ENCODE data around the gene DNAJB4. TPM values are rescaled to one million over a fixed set of nuclear protein-coding genes. Genes with fewer than 3 reads are reported as not detected.

DNAJB4 gene
- total RNA-seq, 1 experiment from 2014 or later, result 28.5 TPM

GRCh38 chr1:78043436-78043835 is 38.7 kb downstream of the DNAJB4 start:
- Mint-ChIP-seq H3K27ac (ENCODE audit: low read depth, unreplicated experiment) (no peak overlapping the region), H3K9me3 (ENCODE audit: unreplicated experiment) (no peaks in the 10 kb centered on the region), H3K36me3 (ENCODE audit: insufficient read depth, unreplicated experiment) (peaks cover 4% of the 10 kb centered on the region), H3K27me3 (ENCODE audit: insufficient read depth, unreplicated experiment) (no peaks in the 10 kb centered on the region), H3K4me1 (ENCODE audit: insufficient read depth, unreplicated experiment) (peaks cover 11% of the 10 kb centered on the region), H3K4me3 (ENCODE audit: unreplicated experiment) (no peak overlapping the region)
- ChIA-PET POLR2A (interaction anchor here (0.6 to 1.2 kb wide), 4 partner anchors 10 to 52 kb away, joined by 3 to 4 read pairs (median 3); partner anchors contain the start of gene DNAJB4), CTCF (interaction anchor here (0.6 kb wide), 1 partner anchor 760 kb away, joined by 5 read pairs; no protein-coding TSS in a partner anchor)
- no peak for DNase-seq (ENCODE audit: unreplicated experiment)
- intact Hi-C loops (cut with micrococcal nuclease), result no loop called here
- TF ChIP-seq CTCF (IDR thresholded peaks at IDR 0.05; ENCODE audit: unreplicated experiment), result no peak
- BruUV-seq (replicated peaks), result no TSS peak

- H3K4me3 Mint-ChIP-seq (ENCODE audit: unreplicated experiment), result no peak overlapping the region
- no peak for TF ChIP-seq CTCF (IDR thresholded peaks at IDR 0.05; ENCODE audit: unreplicated experiment)
- H3K4me1 Mint-ChIP-seq (ENCODE audit: insufficient read depth, unreplicated experiment), result peaks cover 8% of the 10 kb centered on the region
- ChIA-PET CTCF (interaction anchor here (1.3 kb wide), 1 partner anchor 12 kb away, joined by 3 read pairs; no protein-coding TSS in a partner anchor), POLR2A (interaction anchor here (0.6 to 0.7 kb wide), 4 partner anchors 14 to 145 kb away, joined by 3 read pairs; no protein-coding TSS in a partner anchor)
- no peaks in the 10 kb centered on the region for H3K9me3 Mint-ChIP-seq (ENCODE audit: unreplicated experiment)
- H3K27ac Mint-ChIP-seq (ENCODE audit: low read depth, unreplicated experiment), result no peak overlapping the region
- DNase-seq (ENCODE audit: unreplicated experiment), result no peak
- H3K27me3 Mint-ChIP-seq (ENCODE audit: insufficient read depth, unreplicated experiment), result no peaks in the 10 kb centered on the region
- BruUV-seq (replicated peaks), result no TSS peak
- intact Hi-C loops (cut with micrococcal nuclease), result no loop called here
- H3K36me3 Mint-ChIP-seq (ENCODE audit: insufficient read depth, unreplicated experiment), result peaks cover 4% of the 10 kb centered on the region
Measured at GRCh38 chr1:78044796-78045562, 40.2 kb downstream of the DNAJB4 start.

GRCh38 chr1:78045563-78045925 is 40.8 kb downstream of the DNAJB4 start:
- no peak for TF ChIP-seq CTCF (IDR thresholded peaks at IDR 0.05; ENCODE audit: unreplicated experiment)
- Mint-ChIP-seq H3K9me3 (ENCODE audit: unreplicated experiment) (no peaks in the 10 kb centered on the region), H3K4me3 (ENCODE audit: unreplicated experiment) (no peak overlapping the region), H3K36me3 (ENCODE audit: insufficient read depth, unreplicated experiment) (peaks cover 4% of the 10 kb centered on the region), H3K27ac (ENCODE audit: low read depth, unreplicated experiment) (no peak overlapping the region), H3K4me1 (ENCODE audit: insufficient read depth, unreplicated experiment) (peaks cover 7% of the 10 kb centered on the region), H3K27me3 (ENCODE audit: insufficient read depth, unreplicated experiment) (no peaks in the 10 kb centered on the region)
- no TSS peak for BruUV-seq (replicated peaks)
- ChIA-PET CTCF (no interaction called here), POLR2A (interaction anchor here (0.6 kb wide), 1 partner anchor 15 kb away, joined by 3 read pairs; no protein-coding TSS in a partner anchor)
- no peak for DNase-seq (ENCODE audit: unreplicated experiment)
- intact Hi-C loops (cut with micrococcal nuclease), result no loop called here

GRCh38 chr1:78045926-78046778 is 41.4 kb downstream of the DNAJB4 start, which contains the start of gene GIPC2:
Gene GIPC2, plus strand, starts transcription at chr1:78045966. Its CDS starts 129 bp downstream, at chr1:78046095.
- no TSS peak for BruUV-seq (replicated peaks)
- Mint-ChIP-seq H3K4me1 (ENCODE audit: insufficient read depth, unreplicated experiment) (peaks cover under 1% of the 10 kb centered on the region), H3K4me3 (ENCODE audit: unreplicated experiment) (no peak within 1 kb of the TSS), H3K36me3 (ENCODE audit: insufficient read depth, unreplicated experiment) (peaks cover 4% of the 10 kb centered on the region), H3K27ac (ENCODE audit: low read depth, unreplicated experiment) (no peak within 1 kb of the TSS), H3K27me3 (ENCODE audit: insufficient read depth, unreplicated experiment) (no peaks in the 10 kb centered on the region), H3K9me3 (ENCODE audit: unreplicated experiment) (no peaks in the 10 kb centered on the region)
- no peak for DNase-seq (ENCODE audit: unreplicated experiment)
- no peak for TF ChIP-seq CTCF (IDR thresholded peaks at IDR 0.05; ENCODE audit: unreplicated experiment)
- ChIA-PET POLR2A (interaction anchor here (0.6 kb wide), 2 partner anchors 15 to 33 kb away, joined by 3 read pairs; no protein-coding TSS in a partner anchor), CTCF (no interaction called here)
- intact Hi-C loops (cut with micrococcal nuclease), result no loop called here
